CD4-positive, alpha-beta T cell (primary cell): ENCODE measurements around the gene SLX9. TPM values are rescaled to one million over a fixed set of nuclear protein-coding genes. Genes with fewer than 3 reads are reported as not detected.

ENCODE experiments used
- total RNA-seq, 174 experiments: library from RNA in 2 of 174; stranded (reverse) in 2 of 174; gene quantifications; one replicate each; pipeline ENCODE4 v1.2.3 and lab custom pipeline; 2021 to 2026

Gene SLX9
- total RNA-seq, 2 experiments from 2014 or later = 7.7 to 9.1 TPM

Other genes starting within 250 kb of the SLX9 start
- not detected for gene KRTAP10-12, start 242.9 kb upstream of the SLX9 start, total RNA-seq
- not detected for gene TSPEAR, start 228.5 kb upstream of the SLX9 start, total RNA-seq
- gene UBE2G2, start 138.2 kb upstream of the SLX9 start, total RNA-seq = 10 to 100 TPM; 89.9 to 96.8 TPM
- 10 to 100 TPM; 82.8 to 91.2 TPM for gene SUMO3, start 122.0 kb upstream of the SLX9 start, total RNA-seq
- 10 to 100 TPM; 99.0 to 99.5 TPM for gene PTTG1IP, start 66.3 kb upstream of the SLX9 start, total RNA-seq
- 100 to 1,000 TPM; 283 to 284 TPM for gene ITGB2, start 19.1 kb upstream of the SLX9 start, total RNA-seq
- 10 to 100 TPM; 27.5 to 28.6 TPM for gene ADARB1, start 134.6 kb downstream of the SLX9 start, total RNA-seq